Breast epithelium (tissue), 4 donors: Measurements from ENCODE around the gene HUS1. TPM values are rescaled to one million over a fixed set of nuclear protein-coding genes. Genes with fewer than 3 reads are reported as not detected.

Experiments used
- DNase-seq, 2 donors: peaks; one replicate each; pipeline ENCODE4 v3.0.0-alpha.2; 2019; ENCODE audit warnings: low spot score in 2 of 2
- H3K27ac ChIP-seq, 2 donors: fragments of 200-600 bp; sonication (generic) in 1 of 2; one replicate each; pipeline ENCODE4 v1.5.1; 2016 to 2019; ENCODE audit warnings: mild to moderate bottlenecking in 1 of 2
- H3K27me3 ChIP-seq, 2 donors: fragments of 200-600 bp; sonication (generic) in 1 of 2; one replicate each; pipeline versions ENCODE4 v1.5.1 to v1.6.0; 2017 to 2019; ENCODE audit warnings: control low read depth in 1 of 2, mild to moderate bottlenecking in 1 of 2
- H3K36me3 ChIP-seq: fragments of 200-600 bp; one replicate; pipeline ENCODE4 v1.5.1; 2019
- H3K4me1 ChIP-seq, 2 donors: fragments of 200-600 bp; sonication (generic); one replicate each; pipeline ENCODE4 v1.5.1; 2016 to 2019; ENCODE audit warnings: control low read depth in 1 of 2
- H3K4me3 ChIP-seq, 3 donors: fragments of 200-600 bp; sonication (generic); 1 replicate in 2 of 3; 2 replicates in 1 of 3; pipeline ENCODE4 v1.5.1; 2016 to 2019; ENCODE audit warnings: mild to moderate bottlenecking in 3 of 3, moderate library complexity in 2 of 3
- H3K9me3 ChIP-seq, 2 donors: fragments of 200-600 bp; sonication (generic) in 1 of 2; one replicate each; pipeline ENCODE4 v1.5.1; 2016 to 2019; ENCODE audit warnings: control low read depth in 1 of 2
- CTCF ChIP-seq, 3 donors: fragments of 450-650 bp; IDR thresholded peaks; one replicate each; pipeline ENCODE4 v1.5.1; 2016 to 2017; ENCODE audit warnings: antibody characterized with exemption in 3 of 3, mild to moderate bottlenecking in 3 of 3, moderate library complexity in 3 of 3
- POLR2A ChIP-seq: fragments of 450-650 bp; IDR thresholded peaks from one replicate; pipeline ENCODE4 v1.6.1; 2016; ENCODE audit warnings: antibody characterized with exemption, mild to moderate bottlenecking, moderate library complexity
- POLR2AphosphoS5 ChIP-seq, 3 donors: sonication (generic); formaldehyde crosslinking; IDR thresholded peaks; one replicate each; pipeline ENCODE4 v1.6.1; 2017; ENCODE audit warnings: antibody characterized with exemption in 3 of 3
- intact Hi-C: fragments of 100-400 bp; cut with DNase I; formaldehyde crosslinking; loops from one replicate; pipeline ENCODE4 v1.15.1; 2023; ENCODE audit warnings: low total_unique reads
- total RNA-seq, 3 donors: library from RNA; depleted of rRNA; stranded (reverse); fragments of >200 nt; gene quantifications; one replicate each; pipeline ENCODE4 v1.1.0, GENCODE V29; 2016

The HUS1 gene
- total RNA-seq, 3 donors from 2014 or later: 26.5 to 46.2 (median 31.5) TPM

GRCh38 chr7:48011951-48012350 is 32.5 kb upstream of the HUS1 start:
- no peaks in the 10 kb centered on the region for H3K36me3 ChIP-seq
- no peak for TF ChIP-seq POLR2AphosphoS5 (IDR thresholded peaks at IDR 0.05)
- TF ChIP-seq CTCF (IDR thresholded peaks at IDR 0.05): no peak
- no peak overlapping the region for H3K4me3 ChIP-seq
- no peaks in the 10 kb centered on the region for H3K27me3 ChIP-seq
- no peak overlapping the region for H3K27ac ChIP-seq
- no peaks in the 10 kb centered on the region for H3K4me1 ChIP-seq
- intact Hi-C loops: no loop called here
- H3K9me3 ChIP-seq: no peaks in the 10 kb centered on the region
- no peak for DNase-seq

- intact Hi-C loops: no loop called here
- no peak overlapping the region for H3K4me3 ChIP-seq
These were observed 31.9 kb upstream of the HUS1 start for GRCh38 chr7:48011323-48011722.

GRCh38 chr7:48009954-48010353 is 30.5 kb upstream of the HUS1 start:
- no peak overlapping the region for H3K4me3 ChIP-seq
- no peaks in the 10 kb centered on the region for H3K9me3 ChIP-seq
- no peaks in the 10 kb centered on the region for H3K36me3 ChIP-seq
- no peak for DNase-seq
- H3K4me1 ChIP-seq: no peaks in the 10 kb centered on the region
- intact Hi-C loops: no loop called here
- no peak for TF ChIP-seq CTCF (IDR thresholded peaks at IDR 0.05)
- TF ChIP-seq POLR2A: no peak
- TF ChIP-seq POLR2AphosphoS5 (IDR thresholded peaks at IDR 0.05): no peak
- no peak overlapping the region for H3K27ac ChIP-seq
- H3K27me3 ChIP-seq: no peaks in the 10 kb centered on the region

More at GRCh38 chr7:48011323-48011722, 31.9 kb upstream of the HUS1 start:
- TF ChIP-seq POLR2AphosphoS5 (IDR thresholded peaks at IDR 0.05) (no peak), CTCF (IDR thresholded peaks at IDR 0.05) (no peak), POLR2A (no peak)
- Histone ChIP-seq H3K27ac (no peak overlapping the region), H3K27me3 (no peaks in the 10 kb centered on the region), H3K9me3 (no peaks in the 10 kb centered on the region), H3K36me3 (no peaks in the 10 kb centered on the region), H3K4me1 (no peaks in the 10 kb centered on the region)
- no peak for DNase-seq

- no peak overlapping the region for H3K27ac ChIP-seq
- no peaks in the 10 kb centered on the region for H3K9me3 ChIP-seq
These were observed 29.8 kb upstream of the HUS1 start for GRCh38 chr7:48009257-48009656.

GRCh38 chr7:48006866-48007265 is 27.5 kb upstream of the HUS1 start:
- TF ChIP-seq CTCF (IDR thresholded peaks at IDR 0.05) (no peak), POLR2A (no peak), POLR2AphosphoS5 (IDR thresholded peaks at IDR 0.05) (no peak)
- Histone ChIP-seq H3K4me3 (no peak overlapping the region), H3K36me3 (no peaks in the 10 kb centered on the region), H3K27ac (no peak overlapping the region), H3K4me1 (no peaks in the 10 kb centered on the region), H3K27me3 (no peaks in the 10 kb centered on the region), H3K9me3 (no peaks in the 10 kb centered on the region)
- intact Hi-C loops: no loop called here
- no peak for DNase-seq

More at GRCh38 chr7:48009257-48009656, 29.8 kb upstream of the HUS1 start:
- H3K36me3 ChIP-seq: no peaks in the 10 kb centered on the region
- intact Hi-C loops: no loop called here
- no peaks in the 10 kb centered on the region for H3K4me1 ChIP-seq
- no peak overlapping the region for H3K4me3 ChIP-seq
- H3K27me3 ChIP-seq: no peaks in the 10 kb centered on the region
- DNase-seq: no peak
- TF ChIP-seq POLR2AphosphoS5 (IDR thresholded peaks at IDR 0.05) (no peak), CTCF (IDR thresholded peaks at IDR 0.05) (no peak), POLR2A (no peak)
